Upper lobe of right lung (tissue), 1 donor: ENCODE measurements around the gene IQCF2. TPM values are rescaled to one million over a fixed set of nuclear protein-coding genes. Genes with fewer than 3 reads are reported as not detected.
"Not testable (repeated sequence)": the region's sequence is repeated elsewhere in the genome, so short reads cannot be mapped to it uniquely, and the experiment has no call there.

Experiments
- ATAC-seq: fragments of 200-7000 bp; cut with Tn5 transposase; one replicate; pipeline ENCODE4 v1.9.1; 2020; ENCODE audit warnings: mild to moderate bottlenecking, moderate library complexity
- DNase-seq: peaks from one replicate; pipeline ENCODE4 v3.0.0-alpha.2; 2020
- H3K27ac ChIP-seq: fragments of 200-600 bp; one replicate; pipeline ENCODE4 v1.8.0; 2022
- H3K27me3 ChIP-seq: fragments of 200-600 bp; one replicate; pipeline ENCODE4 v1.8.0; 2022; ENCODE audit warnings: mild to moderate bottlenecking
- H3K36me3 ChIP-seq: fragments of 200-600 bp; one replicate; pipeline ENCODE4 v1.8.0; 2022
- H3K4me1 ChIP-seq: fragments of 200-600 bp; one replicate; pipeline ENCODE4 v1.8.0; 2022
- H3K4me3 ChIP-seq: fragments of 200-600 bp; one replicate; pipeline ENCODE4 v1.8.0; 2022; ENCODE audit warnings: mild to moderate bottlenecking
- H3K9me3 ChIP-seq: fragments of 200-600 bp; one replicate; pipeline ENCODE4 v1.8.0; 2022
- CTCF ChIP-seq: fragments of 200-600 bp; IDR thresholded peaks from one replicate; pipeline ENCODE4 v1.8.0; 2022; ENCODE audit warnings: antibody characterized with exemption
- intact Hi-C: fragments of 100-400 bp; cut with DNase I; formaldehyde crosslinking; loops from one replicate; pipeline ENCODE4 v1.11.0; 2022
- total RNA-seq: library from RNA; stranded (reverse); fragmentation: NEBNext Ultra II Directional; extraction: Animal tissue kit (Norgen Biotek cat#: 25700); gene quantifications from one replicate; pipeline ENCODE4 v1.2.1, GENCODE V29; 2021
- donor health status: DM: no; HTN: yes; CAD: no; lungs with severe emphysema.

Gene IQCF2
- total RNA-seq, 1 donor from 2014 or later = not detected

GRCh38 chr3:51830836-51831385 lies 30.5 kb upstream of the IQCF2 start:
- TF ChIP-seq CTCF = no peak
- H3K36me3 ChIP-seq = no peaks in the 10 kb centered on the region
- no peaks in the 10 kb centered on the region for H3K27me3 ChIP-seq
- no peak overlapping the region for H3K27ac ChIP-seq
- ATAC-seq (no peak), DNase-seq (no peak)
- peaks cover 4% of the 10 kb centered on the region for H3K9me3 ChIP-seq
- H3K4me1 ChIP-seq = no peaks in the 10 kb centered on the region
- intact Hi-C loops = no loop called here
- no peak overlapping the region for H3K4me3 ChIP-seq

- TF ChIP-seq CTCF = no peak
- H3K36me3 ChIP-seq = no peaks in the 10 kb centered on the region
- ATAC-seq (no peak), DNase-seq (no peak)
- peaks cover 4% of the 10 kb centered on the region for H3K27me3 ChIP-seq
- intact Hi-C loops = no loop called here
- H3K4me1 ChIP-seq = no peaks in the 10 kb centered on the region
- H3K4me3 ChIP-seq = no peak overlapping the region
- H3K9me3 ChIP-seq = no peaks in the 10 kb centered on the region
- H3K27ac ChIP-seq = no peak overlapping the region
These were observed 24.8 kb upstream of the IQCF2 start for GRCh38 chr3:51836606-51837005.

DNA sequence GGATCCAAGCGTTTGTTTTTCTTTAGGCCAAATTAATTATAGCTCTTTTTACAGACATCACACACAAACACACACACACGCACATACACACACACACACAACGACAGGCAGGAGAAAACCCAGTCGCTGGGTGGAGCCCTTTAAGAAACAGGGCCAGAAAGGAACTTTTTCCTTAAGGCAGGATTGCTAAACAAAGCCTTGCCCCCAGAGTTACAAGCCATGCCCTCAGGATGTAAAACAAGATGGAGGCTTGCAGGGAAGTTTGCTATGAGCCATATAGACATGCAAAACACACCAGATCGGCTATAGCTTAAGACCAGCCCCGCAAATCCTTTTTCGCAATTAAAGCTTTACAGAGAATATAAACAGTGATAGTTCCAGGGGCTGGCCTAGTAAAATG lies 16.3 kb upstream of the IQCF2 start:
- Histone ChIP-seq H3K4me1 (no peaks in the 10 kb centered on the region), H3K4me3 (no peak overlapping the region), H3K9me3 (peaks cover 4% of the 10 kb centered on the region), H3K27me3 (no peaks in the 10 kb centered on the region), H3K27ac (no peak overlapping the region), H3K36me3 (no peaks in the 10 kb centered on the region)
- DNase-seq (no peak), ATAC-seq (no peak)
- no peak for TF ChIP-seq CTCF
- intact Hi-C loops = no loop called here

GRCh38 chr3:51855411-51855810 lies 6.0 kb upstream of the IQCF2 start:
- H3K27ac ChIP-seq, ATAC-seq, H3K27me3 ChIP-seq: not testable (repeated sequence)

GRCh38 chr3:51862886-51863285 lies 1.5 kb downstream of the IQCF2 start:
- no peaks in the 10 kb centered on the region for H3K36me3 ChIP-seq
- no peaks in the 10 kb centered on the region for H3K4me1 ChIP-seq
- ATAC-seq = no peak
- H3K27me3 ChIP-seq = peaks cover 7% of the 10 kb centered on the region
- H3K9me3 ChIP-seq = no peaks in the 10 kb centered on the region
- TF ChIP-seq CTCF = no peak
- no peak overlapping the region for H3K4me3 ChIP-seq
- no peak for DNase-seq
- intact Hi-C loops = no loop called here
- H3K27ac ChIP-seq = no peak overlapping the region

More at GRCh38 chr3:51855411-51855810, 6.0 kb upstream of the IQCF2 start:
- intact Hi-C loops, DNase-seq, H3K4me1 ChIP-seq, H3K4me3 ChIP-seq, H3K36me3 ChIP-seq, H3K9me3 ChIP-seq: not testable (repeated sequence)

GRCh38 chr3:51868896-51869295 lies 7.5 kb downstream of the IQCF2 start:
- H3K36me3 ChIP-seq, ATAC-seq, DNase-seq, H3K4me3 ChIP-seq, H3K4me1 ChIP-seq, intact Hi-C loops, H3K27ac ChIP-seq, H3K9me3 ChIP-seq: not testable (repeated sequence)
- peaks cover 11% of the 10 kb centered on the region for H3K27me3 ChIP-seq

DNA sequence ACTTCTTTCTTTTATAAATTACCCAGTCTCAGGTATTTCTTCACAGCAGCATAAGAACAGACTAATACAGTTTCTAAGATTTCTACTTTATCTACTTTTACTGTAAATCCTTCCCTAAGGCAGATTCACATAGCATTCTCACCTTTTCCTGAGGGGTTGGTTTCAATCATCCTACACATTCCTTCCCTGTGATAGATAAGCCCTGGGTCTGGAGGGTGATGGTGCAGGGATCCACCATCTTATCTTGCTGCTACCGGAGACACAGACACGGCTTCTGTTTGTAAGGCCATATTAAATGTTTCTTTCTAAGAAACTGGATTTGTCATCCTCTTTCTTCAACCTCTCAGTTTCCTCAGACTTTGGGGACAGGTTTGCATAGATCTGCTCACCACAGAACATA lies 7.9 kb downstream of the IQCF2 start:
- intact Hi-C loops = no loop called here
- Histone ChIP-seq H3K36me3 (no peaks in the 10 kb centered on the region), H3K4me1 (no peaks in the 10 kb centered on the region), H3K9me3 (no peaks in the 10 kb centered on the region), H3K27me3 (peaks cover 11% of the 10 kb centered on the region), H3K27ac (no peak overlapping the region), H3K4me3 (no peak overlapping the region)
- no peak for DNase-seq
- TF ChIP-seq CTCF = no peak
- no peak for ATAC-seq
